ENCODE measurements around the gene TTC33.

The TTC33 gene

DNA sequence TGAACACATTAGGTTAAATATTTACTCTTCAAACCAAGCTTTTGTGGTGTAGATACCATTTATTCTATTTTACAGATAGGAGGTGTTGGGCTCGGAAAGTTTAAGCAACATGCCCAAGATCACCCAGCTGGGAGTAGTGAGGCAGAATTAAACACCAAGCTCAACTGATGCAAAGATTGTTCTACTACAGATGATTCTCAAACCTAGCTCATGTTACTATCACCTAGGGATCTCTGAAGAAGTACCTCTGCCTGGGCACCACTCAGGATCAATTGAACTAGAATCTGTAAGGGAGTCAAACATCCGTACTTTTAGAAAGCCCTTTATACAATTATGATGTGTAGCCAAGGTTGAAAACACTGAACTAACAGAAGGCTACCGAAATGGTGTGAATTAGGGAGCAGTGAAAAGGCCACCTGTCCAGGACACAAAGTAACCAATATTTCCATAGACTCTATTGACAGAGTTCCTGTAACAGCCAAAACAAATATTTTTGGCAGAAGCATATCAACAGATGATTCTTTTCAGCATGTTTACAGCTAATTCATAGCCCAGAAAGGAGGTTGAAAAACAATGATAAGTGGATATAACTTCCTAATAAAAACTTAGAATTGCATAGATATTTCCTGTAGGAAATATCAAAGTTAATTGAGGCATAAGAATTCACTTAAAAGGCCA is 234.5 kb downstream of the TTC33 start:
- no peak for DNase-seq (ENCODE audit: low spot score)

DNA sequence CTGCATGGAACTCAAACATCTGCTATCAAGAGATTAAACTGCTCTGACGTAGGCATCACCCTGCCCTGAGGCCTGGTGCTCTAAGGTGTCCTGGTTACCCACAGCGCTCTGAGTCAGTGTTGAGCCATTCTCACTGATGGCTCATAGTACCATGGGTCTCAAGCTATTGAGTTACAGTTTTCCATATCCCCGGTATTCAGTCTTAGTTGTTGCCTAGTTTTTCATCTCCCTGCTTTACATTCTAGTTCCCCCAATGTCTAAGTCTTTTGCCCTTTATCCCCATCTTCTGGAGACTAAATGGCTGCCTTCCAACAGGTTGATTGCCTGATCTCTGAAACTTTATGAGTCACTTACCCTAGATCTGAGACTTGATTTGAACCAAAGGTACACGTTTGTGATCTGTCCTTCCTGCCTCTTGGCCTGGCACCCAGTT is 237.3 kb downstream of the TTC33 start:
- no peak for DNase-seq (ENCODE audit: low spot score)

DNA sequence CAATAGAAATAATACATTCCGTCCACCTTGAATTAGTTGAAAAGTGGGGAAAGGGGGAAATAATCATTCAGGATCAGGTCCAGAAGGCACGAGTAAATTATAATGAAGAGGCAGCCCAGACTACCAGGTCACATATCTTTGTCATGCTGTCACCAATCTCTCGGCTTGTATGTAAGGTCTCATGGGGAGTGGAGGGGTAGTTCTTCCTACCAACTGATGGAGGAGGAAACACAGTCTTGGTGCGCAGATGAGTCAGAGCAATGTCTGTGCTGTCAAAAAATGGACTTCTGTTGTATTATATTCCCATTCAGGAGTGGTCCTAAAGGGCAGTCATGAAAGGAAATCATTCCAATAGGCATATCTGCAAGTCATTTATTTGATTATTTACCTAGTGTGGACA is 240.3 kb downstream of the TTC33 start:
- no peak for DNase-seq (ENCODE audit: low spot score)

- DNase-seq (ENCODE audit: low spot score) = no peak
These were observed 240.8 kb downstream of the TTC33 start for GRCh38 chr5:40514976-40515375.

DNA sequence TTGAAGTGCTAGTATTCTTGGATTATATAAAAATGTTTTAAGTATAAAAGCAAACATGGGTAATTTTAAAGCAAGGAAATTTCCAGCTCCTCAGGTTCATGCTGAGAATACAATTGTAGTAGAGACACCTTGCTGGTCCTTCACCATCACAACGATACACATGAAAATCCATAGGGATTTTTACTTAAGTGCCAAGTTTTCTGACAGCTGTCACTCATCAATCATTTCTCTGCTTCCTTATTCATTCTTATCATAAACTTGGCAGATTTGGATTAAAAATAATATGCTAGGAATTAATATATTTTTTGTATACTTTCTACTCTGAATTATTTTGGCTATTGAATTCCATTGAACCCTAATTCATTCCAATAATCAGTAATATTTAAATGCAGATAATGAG is 244.0 kb downstream of the TTC33 start:
- no peak for DNase-seq (ENCODE audit: low spot score)

GRCh38 chr5:40507095-40507494 is 248.7 kb downstream of the TTC33 start:
- no peak for DNase-seq (ENCODE audit: low spot score)

- DNase-seq (ENCODE audit: low spot score) = no peak
These were observed 250.7 kb downstream of the TTC33 start for GRCh38 chr5:40505031-40505430.

GRCh38 chr5:40503439-40503838 is 252.3 kb downstream of the TTC33 start:
- DNase-seq (ENCODE audit: low spot score) = no peak

DNA sequence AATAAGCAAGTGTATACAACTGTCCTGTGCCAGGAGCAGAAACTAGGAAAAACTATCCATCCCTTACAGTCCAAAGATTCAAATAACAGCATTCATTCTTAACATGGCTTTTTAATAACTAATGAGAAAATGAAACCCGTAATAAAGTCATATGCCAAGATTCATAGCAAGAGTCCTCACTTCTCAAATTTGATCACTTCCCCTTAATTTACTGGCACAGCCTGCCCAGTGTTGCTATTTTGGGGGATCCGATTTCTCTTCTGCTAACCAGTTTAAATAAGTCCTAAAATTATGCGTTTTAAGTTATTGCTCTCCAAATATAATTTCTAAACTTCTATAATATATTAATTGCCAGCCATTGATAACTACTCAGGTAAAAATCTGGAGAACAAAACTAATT is 253.0 kb downstream of the TTC33 start:
- DNase-seq (ENCODE audit: low spot score) = peak; percentile 44

DNA sequence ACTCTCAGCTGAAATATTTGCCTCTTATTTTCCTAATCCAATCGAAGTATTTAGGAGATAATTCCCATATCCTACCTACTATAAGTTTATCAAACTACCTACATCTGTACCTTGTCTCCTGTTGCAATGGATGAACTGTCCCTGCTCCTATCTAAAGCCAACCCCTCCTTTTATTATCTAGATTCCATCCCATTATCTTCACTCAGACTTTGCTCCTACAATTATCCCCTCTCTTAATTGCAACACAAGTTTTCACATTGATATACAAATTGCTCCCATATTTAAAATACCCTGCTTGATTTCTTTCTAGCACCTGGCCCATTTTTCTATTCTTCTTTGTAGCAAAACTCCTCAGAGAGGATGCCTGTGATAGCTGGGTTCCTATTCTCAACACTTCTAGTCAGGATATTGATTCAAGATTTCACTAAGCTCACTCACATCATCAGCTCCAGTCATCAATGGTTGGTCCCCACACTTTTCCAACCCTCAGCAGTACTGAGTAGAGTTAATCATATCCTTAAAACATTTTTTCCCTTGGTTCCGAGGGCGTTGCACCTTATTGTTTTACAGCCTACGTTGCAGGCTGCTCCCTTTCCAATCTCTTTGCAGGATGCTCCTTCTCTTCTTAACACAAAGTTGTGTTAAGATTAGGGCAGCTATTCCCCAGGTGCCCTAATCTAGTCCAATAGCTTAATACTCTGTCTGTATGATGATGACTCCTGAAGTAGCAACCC is 253.9 kb downstream of the TTC33 start:
- no peak for DNase-seq (ENCODE audit: low spot score)

- no peak for DNase-seq (ENCODE audit: low spot score)
These were observed 256.1 kb downstream of the TTC33 start for GRCh38 chr5:40499518-40500273.

DNA sequence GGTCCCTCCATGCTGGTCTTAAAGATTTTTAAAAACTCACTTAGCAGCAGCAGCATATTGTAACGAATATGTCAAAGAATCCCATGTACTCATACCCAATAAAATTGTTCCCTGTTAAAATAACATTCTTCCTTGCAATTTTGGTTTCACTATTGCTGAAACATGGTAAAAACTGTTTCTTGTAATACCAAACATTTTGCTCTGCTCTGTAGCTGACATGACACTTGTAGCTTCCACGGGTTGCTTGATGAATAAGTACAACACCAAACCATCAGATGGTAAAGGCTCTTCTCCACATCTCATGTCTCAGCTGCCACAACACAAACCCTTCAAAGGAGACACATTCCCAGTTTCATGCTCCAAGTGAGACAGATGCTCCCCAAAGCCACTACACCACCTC is 256.8 kb downstream of the TTC33 start:
- DNase-seq (ENCODE audit: low spot score) = no peak

DNA sequence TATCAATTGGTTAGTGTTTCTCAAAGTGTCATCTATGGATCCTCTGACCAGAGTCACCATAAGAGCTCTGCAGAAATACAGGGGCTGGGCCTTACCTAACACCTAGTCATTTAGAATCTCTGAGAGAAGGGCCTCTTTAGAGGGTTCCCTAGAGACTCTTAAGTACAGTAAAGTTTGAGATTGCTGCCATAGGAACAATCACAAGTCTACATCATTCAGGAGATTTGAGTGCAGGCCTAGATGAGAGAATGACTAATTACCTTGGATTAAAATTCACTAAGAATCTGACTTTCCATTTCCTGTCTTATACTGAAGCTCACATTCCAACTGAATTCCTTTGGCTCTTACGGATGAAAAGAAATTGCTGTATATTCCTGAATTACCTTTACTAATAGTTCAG is 258.2 kb downstream of the TTC33 start:
- no peak for DNase-seq (ENCODE audit: low spot score)

DNA sequence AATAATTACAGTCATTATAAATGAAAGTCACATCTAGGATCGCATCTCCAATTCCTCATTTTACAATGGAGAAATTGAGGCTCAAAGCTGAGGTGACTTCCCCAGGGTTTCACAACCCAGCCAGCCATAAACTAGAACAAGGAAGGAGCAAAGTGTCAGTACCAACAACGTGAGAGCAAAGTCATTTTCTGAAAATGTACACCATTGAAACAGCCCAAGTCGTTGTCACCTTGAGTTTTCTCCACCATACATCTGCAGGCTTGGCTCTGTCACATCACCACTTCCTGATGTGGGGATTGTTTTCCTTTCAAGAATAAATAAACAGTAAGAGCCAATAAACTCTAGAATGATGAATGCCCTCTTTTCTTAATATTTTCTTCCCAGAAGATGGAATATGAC is 260.5 kb downstream of the TTC33 start:
- no peak for DNase-seq (ENCODE audit: low spot score)

- DNase-seq (ENCODE audit: low spot score) = no peak
These were observed 261.0 kb downstream of the TTC33 start for GRCh38 chr5:40494631-40495236.

DNA sequence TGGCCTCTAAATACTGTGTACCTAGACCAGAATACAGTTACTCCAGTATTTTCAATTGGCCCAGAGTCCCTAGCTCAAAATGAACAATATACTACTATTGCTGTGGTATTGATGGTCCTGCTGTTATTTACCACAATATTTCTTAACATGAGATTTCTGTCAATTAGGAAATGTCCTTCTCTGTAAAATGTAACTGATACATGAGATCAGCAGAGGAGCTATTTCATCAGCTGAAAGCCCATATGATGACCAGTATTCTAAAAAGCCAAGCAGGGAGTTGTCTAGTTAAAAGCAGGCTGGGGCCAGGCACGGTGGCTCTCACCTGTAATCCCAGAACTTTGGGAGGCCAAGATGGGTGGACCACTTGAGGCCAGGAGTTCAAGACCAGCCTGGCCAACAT is 263.7 kb downstream of the TTC33 start:
- DNase-seq (ENCODE audit: low spot score) = no peak

DNA sequence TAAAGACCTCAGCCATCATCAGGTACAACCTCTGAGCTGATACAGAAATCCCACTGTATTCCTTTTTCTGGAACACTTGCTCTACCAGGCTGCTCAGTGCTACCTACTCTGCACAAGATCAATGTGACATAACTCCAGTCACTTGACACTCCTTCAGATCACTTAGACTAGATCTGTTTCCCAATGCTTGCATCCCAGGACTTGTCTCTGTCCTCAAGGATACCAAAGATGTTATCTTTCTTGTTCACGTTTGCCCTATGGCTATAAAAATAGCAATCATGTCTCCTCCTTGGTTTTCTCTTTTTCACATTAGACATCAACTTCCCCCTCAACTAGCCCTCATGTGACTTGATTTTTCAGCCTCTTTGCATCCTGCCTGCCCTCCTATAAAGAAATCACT is 264.1 kb downstream of the TTC33 start:
- DNase-seq (ENCODE audit: low spot score) = no peak

DNA sequence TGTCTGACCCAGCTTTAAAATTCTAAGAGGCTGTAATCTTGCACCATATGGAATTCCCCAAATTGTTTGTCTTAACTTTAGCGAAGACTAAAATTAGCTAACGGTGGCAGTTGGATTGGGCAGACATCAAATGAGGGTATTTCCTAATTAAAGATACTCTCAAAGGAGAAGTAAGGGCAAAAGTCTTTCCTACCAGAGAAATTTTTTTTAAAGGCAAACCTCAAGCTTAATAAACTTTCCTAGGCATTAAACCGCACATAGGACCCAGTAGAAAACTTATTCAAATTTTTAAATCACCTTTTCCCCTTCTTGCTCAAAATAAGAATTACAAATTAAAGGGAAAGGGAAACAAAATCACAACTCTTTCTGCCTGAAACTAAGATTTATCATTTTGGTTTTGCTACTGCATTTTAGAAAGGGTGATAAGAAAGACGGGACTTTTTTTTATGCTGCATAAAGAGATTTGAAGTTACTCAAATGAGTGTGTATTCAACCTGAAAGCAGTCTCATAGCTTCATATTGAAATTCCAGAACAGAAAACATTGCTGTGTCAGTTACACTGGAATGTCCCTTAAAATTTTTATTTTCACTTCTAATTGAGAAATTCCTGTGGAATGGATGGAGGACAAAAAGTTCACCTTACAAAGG is 265.2 kb downstream of the TTC33 start:
- no peak for DNase-seq (ENCODE audit: low spot score)

GRCh38 chr5:40489421-40489820 is 266.3 kb downstream of the TTC33 start:
- no peak for DNase-seq (ENCODE audit: low spot score)

GRCh38 chr5:40486437-40487275 is 269.1 kb downstream of the TTC33 start:
- no peak for DNase-seq (ENCODE audit: low spot score)

Measured in germinal center (tissue), 1 donor.